Stimulated activated CD4-positive, alpha-beta T cell treated with anti-CD3 and anti-CD28 coated beads, Interleukin-1b, Interleukin-23, amount 100 ng/mL, for 24 hours (primary cell): Measurements from ENCODE around the gene PIK3CD.
A peak's percentile ranks its signal among the peaks of the same experiment; 100 is the strongest.
"Not testable (repeated sequence)": the region's sequence is repeated elsewhere in the genome, so short reads cannot be mapped to it uniquely, and the experiment has no call there.

ENCODE experiments used
- DNase-seq, 4 experiments: peaks; one replicate each; pipeline ENCODE4 v3.0.0-alpha.2; 2020; ENCODE audit warnings: low read depth in 4 of 4, low spot score in 1 of 4

The PIK3CD gene

GRCh38 chr1:9688599-9688998, 37.1 kb downstream of the PIK3CD start:
- DNase-seq = no peak

DNA sequence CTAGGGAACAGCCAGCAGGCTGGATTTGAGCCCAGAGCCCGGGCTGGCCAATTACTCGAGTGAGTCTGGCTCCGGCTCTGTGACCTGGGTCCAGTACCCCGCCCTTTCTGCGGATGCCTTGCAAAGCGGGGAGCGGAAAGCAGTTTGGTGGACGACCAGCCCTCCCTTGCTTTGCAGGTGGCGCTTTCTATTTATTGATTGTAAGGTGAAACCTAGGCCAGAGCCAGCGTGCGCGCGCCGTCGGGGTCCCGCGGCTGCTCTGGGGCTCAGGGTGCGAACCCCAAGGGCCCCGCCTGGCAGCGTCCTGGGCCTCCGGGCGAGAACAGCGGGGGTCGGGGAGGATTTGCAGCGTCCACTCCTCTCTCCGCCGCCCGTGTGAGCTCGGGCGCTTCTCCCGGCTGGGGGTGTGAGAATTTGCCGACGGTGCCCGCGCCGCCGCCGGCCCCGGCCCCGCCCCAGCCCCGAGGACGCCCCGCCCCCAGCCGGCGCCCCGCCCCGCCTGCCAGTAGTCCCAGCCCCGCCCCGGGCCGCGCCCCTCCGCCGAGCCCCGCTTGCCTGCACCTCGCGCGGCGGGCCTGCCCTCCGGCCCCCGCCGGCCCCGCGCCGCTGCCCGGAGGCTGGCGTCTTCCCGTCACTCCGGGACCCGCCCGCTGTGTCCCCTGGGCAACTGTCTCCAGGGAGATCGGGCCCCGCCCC, 37.6 kb downstream of the PIK3CD start:
- DNase-seq = peak; percentile 78 to 82 (median 80)

GRCh38 chr1:9689971-9690381, 38.4 kb downstream of the PIK3CD start:
- no peak for DNase-seq

GRCh38 chr1:9690440-9691107, 39.0 kb downstream of the PIK3CD start:
- DNase-seq = no peak

DNA sequence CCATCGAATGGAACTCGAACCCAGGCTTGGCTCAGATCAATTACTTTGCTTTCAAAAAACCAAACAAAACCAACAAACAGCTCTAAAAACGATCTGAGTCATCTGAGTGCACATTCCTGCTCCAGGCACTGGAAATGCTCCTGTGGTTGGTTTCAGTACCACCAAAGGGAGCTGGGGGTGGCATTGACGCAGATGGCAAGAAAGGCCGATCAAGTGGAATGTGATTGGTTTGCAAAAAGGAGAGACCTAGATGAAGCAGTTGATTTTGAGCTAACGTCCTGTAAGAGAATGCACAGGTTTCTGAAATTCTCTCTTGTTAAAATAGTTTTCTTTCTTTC, 39.5 kb downstream of the PIK3CD start:
- no peak for DNase-seq

DNA sequence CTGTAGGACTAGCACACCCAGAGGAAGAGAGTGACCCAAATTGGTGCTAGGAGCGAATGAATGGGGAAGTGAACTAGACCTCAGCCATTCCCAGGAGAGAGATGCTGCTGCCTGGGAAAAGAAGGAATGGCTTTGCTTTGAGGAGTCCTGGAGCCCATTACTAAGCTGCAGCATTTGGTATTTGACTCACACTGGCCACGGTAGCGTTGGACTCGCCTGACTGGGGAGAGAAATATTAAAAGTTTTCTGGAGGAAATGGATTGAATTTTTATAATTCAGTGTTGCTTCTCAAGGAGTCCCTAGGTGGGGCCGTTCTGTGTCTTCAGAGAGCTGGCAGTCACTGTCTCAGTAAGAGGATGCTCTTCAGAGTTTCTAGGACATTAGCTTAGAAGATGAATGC, 40.2 kb downstream of the PIK3CD start:
- no peak for DNase-seq

DNA sequence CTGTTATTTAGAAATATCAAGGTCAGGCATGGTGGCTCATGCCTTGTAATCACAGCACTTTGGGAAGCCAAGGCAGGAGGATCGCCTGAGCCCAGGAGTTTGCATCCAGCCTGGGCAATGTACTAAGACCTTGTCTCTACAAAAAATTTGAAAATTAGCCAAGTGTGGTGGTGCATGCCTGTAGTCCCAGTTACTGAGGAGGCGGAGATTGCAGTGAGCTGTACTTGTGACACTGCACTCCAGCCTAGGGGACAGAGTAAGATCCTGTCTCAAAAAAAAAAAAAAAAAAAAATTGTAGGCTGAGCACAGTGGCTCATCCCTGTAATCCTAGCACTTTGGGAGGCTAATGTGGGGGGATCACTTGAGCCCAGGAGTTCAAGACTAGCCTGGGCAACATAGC, 45.3 kb downstream of the PIK3CD start:
- no peak for DNase-seq

DNA sequence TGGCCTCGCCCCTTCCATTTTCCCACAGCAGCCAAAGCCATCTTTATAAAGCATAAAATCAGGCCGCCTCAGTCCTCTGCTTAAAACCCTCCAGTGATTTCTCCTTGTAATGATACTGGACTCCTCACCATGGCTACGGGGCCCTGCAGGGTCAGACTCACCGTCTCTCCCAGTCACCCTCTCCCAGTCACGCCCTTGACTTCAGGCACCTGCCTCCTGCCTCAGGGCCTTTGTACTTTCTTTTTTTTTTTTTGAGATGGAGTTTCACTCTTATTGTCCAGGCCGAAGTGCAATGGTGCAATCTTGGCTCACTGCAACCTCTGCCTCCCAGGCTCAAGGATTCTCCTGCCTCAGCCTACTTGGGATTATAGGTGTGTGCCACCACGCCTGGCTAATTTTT, 47.8 kb downstream of the PIK3CD start:
- DNase-seq = no peak

DNA sequence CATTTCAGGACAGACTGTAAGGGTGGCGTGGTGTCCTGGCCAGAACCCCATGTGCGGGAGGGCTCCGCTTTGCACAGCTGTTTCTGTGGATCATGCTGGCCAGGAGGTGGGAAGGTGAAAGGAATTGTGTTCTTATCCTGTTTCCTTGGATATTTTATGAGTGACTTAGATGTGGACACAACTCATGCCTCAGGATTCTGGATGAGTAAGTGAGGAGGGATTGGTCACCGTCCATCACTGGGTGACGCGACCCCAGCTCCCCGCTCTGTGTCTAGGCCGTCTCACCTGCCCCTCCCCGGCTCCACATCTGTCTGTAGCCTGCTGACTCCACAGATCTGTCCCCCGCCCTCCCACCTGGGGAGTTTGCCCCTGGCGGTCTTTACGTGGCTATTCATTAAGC, 48.8 kb downstream of the PIK3CD start:
- DNase-seq = no peak

DNA sequence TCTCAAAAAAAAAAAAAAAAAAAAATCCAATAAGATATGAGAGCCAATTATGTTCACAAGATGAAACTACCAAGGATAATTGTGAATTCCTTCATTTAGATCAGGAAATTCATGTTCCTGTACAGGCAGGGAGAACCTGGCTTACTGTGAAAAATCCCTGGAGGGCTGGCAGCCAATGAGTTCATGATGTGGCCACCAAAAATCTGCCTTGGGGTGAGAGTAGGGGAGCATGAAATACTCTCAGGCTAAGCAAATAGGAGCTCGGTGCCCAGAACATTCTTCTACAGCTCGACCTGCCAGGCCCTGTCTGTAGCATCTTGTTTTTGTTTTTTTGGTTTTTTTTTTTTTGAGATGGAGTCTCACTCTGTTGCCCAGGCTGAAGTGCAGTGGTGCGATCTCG, 50.1 kb downstream of the PIK3CD start:
- DNase-seq = no peak

DNA sequence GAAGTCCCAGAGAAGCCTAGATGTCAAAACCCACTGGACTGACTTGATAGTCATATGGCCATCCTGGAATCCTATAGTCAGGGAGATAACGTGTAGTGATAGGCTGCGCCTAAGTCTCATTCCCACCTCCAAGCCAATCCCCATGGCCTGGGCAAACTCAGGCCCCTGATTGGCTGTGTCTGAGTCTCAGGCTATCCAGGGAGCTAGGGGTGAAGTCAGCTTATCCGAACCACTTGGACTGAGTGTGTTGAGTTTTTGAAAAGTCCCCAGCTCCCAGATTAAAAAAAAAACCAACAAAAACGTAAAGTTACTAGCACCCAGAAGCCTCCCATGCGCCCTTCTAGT, 51.6 kb downstream of the PIK3CD start:
- DNase-seq = no peak

DNA sequence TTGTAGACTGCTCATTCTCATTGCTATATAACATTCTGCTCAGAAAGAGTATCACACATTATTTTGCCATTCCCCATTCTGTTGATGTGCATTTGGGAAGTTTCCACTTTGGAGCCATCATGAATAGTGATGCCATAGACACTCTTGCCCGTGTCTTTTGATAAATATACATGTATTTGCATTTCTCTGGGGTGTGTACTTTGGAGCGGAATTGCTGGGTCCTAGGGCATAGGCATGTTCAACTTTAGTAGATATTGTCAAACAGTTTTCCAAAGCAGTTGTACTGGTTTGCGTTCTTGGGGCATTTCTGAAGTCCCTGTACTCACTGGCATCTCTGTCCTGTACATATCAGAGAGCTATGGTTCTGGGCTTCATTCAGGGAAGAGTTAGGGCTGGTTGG, 52.1 kb downstream of the PIK3CD start:
- DNase-seq = no peak

- DNase-seq = no peak
These were observed 54.0 kb downstream of the PIK3CD start for GRCh38 chr1:9705337-9706093.

GRCh38 chr1:9706178-9706577, 54.6 kb downstream of the PIK3CD start:
- DNase-seq = no peak

DNA sequence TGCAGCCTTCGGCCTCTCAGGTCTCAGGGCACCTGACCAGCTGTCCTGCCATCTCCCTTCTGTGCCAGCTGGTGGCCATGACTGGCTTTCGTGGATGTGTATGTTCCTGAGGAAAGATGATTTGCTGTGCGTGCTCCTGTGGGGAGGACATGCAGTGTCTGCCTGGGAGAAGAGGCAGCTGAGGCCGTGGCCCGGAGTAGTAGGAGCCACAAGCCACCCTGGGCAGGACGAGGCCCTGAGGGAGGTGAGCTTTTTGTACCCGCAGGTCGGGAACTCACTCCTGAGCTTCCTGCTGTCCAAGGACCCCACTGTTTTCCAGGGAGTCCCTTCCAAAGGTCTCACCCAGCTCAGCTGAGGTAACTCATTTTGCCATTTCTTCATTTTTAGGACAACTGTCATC, 58.5 kb downstream of the PIK3CD start:
- DNase-seq = no peak

- DNase-seq = no peak
These were observed 60.0 kb downstream of the PIK3CD start for GRCh38 chr1:9711466-9712020.

- not testable (repeated sequence) for DNase-seq
These were observed 61.2 kb downstream of the PIK3CD start for GRCh38 chr1:9712767-9713166.

DNA sequence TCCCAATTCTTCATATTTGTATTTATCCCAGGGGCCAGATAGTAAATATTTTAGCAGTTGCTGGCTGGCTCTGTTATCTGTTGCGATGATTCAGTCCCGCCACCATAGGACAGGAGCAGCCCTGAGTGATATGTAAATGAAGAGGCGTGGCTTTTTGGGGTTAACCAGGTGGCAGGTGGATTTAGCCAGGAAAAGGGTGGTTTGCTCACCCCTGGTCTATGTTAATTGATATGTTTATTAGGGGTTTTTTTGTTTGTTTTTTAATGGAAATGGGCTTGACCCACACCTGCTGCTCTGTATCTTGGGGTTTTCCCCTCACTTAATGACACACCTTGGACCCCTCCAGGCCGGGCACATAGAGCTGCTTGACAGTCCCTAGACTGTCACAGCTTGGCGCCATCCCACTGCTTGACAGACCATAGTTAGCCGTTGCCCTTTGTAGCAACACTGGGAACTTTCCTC, 62.8 kb downstream of the PIK3CD start:
- DNase-seq = no peak

GRCh38 chr1:9715536-9716226, 64.2 kb downstream of the PIK3CD start:
- no peak for DNase-seq

- DNase-seq = no peak
These were observed 65.1 kb downstream of the PIK3CD start for GRCh38 chr1:9716404-9717192.
